ENCODE measurements around the gene CR1. TPM values are rescaled to one million over a fixed set of nuclear protein-coding genes. Genes with fewer than 3 reads are reported as not detected.
A peak's percentile ranks its signal among the peaks of the same experiment; 100 is the strongest.
"Not testable (repeated sequence)": the region's sequence is repeated elsewhere in the genome, so short reads cannot be mapped to it uniquely, and the experiment has no call there.

Gene CR1
- polyA plus RNA-seq, 3 donors from 2014 or later = 0.32 to 0.39 TPM; not detected in 1

DNA sequence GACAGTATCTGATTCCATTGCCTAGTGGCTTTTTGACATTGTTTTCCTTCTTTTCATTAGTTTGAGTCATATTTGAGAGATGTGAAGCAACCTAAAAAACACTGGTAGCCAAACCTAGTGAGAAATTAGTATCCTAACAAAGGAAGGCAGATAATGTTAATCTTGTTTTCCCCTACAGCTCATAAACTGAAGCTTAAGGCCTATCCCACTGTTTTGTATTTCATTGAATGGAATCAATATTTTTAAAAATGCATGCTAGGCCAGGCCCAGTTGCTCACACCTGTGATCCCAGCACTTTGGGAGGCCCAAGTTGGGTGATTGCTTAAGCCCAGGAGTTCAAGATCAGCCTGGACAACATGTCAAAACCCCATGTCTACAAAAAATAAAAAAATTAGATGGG, 150.2 kb downstream of the CR1 start:
- Mint-ChIP-seq H3K27me3 (ENCODE audit: low read depth in 3 of 3) (peaks cover 4 to 19% (median 13%) of the 10 kb centered on the region in 3 donors), H3K4me3 (peak overlapping the region; percentile 38 to 88 (median 63)), H3K9me3 (no peaks in the 10 kb centered on the region), H3K27ac (no peak overlapping the region), H3K4me1 (peaks cover 9 to 15% of the 10 kb centered on the region in 2 donors), H3K36me3 (no peaks in the 10 kb centered on the region)
- DNase-seq = peak in 1 of 3 donors; percentile 4

DNA sequence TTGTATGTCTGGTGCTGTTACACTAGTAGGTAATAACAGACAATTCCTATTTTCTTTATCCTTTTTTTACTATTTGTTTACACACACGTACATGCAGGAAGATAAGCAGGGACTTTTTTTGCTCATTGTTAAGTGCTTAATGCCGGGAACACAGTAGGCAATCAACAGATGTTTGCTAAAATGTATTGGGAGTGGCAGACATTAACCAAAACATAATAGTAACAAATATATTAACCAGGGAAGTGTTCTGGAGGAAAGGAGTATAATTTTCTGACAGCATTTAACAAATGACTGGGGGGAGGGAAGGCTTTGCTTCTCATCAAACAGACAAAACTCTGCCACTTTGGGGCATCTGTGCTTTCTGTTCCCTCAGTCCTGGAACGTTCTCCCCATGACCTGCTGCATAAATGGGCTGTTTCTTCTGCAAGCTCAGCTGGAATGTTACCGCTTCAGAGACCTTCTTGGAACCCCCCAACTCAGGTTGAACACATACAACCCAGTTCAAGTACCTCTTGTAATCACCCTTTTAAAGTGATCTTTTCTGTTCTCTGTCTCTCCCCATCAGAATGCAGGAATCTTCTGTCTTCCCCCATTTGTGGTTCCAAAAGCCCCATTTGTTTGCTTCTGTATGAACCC, 151.1 kb downstream of the CR1 start:
- Mint-ChIP-seq H3K4me3 (no peak overlapping the region), H3K27me3 (ENCODE audit: low read depth in 3 of 3) (peaks cover 4 to 19% (median 13%) of the 10 kb centered on the region in 3 donors), H3K36me3 (no peaks in the 10 kb centered on the region), H3K9me3 (no peaks in the 10 kb centered on the region), H3K27ac (no peak overlapping the region), H3K4me1 (peaks cover 9 to 15% of the 10 kb centered on the region in 2 donors)
- no peak for DNase-seq

DNA sequence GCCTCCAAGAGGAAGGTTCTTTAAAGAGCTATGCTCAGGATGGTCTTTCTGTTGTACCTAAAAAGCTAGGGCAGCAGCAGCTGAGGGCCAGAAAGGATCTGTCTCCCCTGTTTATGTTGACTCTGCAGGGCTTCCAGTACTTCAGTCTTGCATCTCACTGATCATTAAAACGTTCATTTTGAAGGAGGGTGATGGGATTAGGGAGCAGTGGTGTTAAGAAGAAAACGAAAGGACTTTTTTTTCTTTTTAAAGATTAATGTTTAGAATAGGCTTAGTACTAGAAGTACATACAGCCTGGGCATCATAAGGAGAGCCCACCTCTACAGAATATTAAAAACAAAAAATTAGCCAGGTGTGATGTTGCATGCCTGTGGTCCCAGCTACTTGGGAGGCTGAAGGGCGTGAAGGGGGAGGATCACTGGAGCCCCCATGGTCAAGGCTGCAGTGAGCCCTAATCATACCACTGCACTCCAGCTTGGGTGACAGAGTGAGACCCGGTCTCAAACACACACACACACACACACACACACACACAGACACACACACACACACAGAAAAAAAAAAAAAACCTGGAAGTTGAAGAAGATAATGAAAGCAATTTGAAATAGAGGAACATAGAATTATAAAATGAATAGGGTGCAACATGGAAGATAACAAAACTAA, 151.8 kb downstream of the CR1 start:
- DNase-seq = no peak
- Mint-ChIP-seq H3K36me3 (no peaks in the 10 kb centered on the region), H3K4me1 (peaks cover 9 to 15% of the 10 kb centered on the region in 2 donors), H3K27ac (no peak overlapping the region), H3K4me3 (no peak overlapping the region), H3K9me3 (no peaks in the 10 kb centered on the region), H3K27me3 (ENCODE audit: low read depth in 3 of 3) (peaks cover 4 to 13% (median 13%) of the 10 kb centered on the region in 3 donors)

DNA sequence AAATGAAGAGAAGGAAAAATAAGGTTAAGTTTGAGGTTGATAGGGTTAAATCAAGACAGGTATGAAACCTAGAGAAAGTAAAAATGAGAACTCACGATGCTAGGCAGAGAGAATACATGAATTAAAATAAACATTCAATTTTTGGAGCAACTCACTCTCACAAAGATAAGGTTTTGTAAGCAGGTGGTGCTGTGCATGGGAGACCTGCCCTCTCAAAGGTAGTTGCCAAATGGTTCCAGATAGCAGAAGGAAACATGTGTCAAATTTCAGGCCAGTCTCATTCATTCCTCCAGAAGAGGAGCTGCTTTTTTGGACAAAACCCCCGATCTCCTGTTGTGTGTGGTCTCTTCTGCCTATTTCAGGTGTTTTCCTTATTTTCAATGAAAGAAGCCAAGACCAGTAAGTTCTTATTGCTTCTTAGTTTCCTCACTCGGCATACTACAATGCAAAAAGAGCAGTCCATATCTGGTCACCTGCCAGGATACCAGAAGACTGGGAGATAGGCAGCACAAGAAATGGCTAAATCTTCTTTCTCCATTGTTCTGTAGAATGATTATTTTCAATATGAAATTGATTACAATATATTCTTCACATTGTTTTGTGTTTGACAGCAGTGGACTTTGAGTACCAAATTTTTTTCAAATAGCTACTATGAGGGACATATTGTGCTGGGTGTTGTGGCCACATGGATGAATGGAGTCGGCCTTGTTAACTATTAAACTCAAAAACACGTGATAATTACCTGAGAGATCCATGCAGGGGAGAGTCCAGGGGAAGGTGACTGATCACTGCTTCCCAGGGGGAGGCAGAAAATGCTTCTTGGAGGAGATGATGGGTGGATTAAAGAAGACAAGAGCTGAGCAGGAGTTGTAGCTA, 152.6 kb downstream of the CR1 start:
- H3K36me3 Mint-ChIP-seq = no peaks in the 10 kb centered on the region
- no peak for DNase-seq
- H3K9me3 Mint-ChIP-seq = no peaks in the 10 kb centered on the region
- peaks cover 4 to 13% (median 13%) of the 10 kb centered on the region in 3 donors for H3K27me3 Mint-ChIP-seq (ENCODE audit: low read depth in 3 of 3)
- no peak overlapping the region for H3K4me3 Mint-ChIP-seq
- peaks cover 9 to 15% of the 10 kb centered on the region in 2 donors for H3K4me1 Mint-ChIP-seq
- no peak overlapping the region for H3K27ac Mint-ChIP-seq

DNA sequence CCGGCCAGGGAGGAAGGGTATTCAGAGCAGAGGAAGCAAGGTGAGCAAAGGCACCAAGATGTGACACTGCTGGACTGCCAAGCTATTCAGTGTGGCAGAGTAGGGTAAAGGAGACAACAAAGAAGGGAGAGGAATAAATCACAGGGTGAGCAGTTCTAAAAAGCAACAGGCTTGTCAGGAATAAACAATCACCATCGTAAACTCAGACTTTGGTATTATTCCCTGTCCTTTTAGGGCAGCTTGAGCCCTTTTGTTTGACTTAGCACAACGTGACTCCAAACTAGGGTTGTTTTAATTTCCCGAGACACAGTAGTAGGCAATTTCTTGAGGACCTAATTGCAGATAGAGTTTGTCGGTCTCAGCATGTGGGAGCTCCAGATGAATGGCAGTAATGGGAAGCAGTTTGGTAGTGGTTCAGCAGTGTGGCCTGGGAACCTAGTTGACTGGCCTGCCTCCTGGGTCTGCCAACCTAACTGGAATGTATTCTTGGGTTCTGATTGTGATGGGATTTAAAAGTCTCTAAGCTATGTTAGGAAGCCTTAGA, 153.3 kb downstream of the CR1 start:
- no peak overlapping the region for H3K4me3 Mint-ChIP-seq
- no peaks in the 10 kb centered on the region for H3K9me3 Mint-ChIP-seq
- peaks cover 6 to 9% of the 10 kb centered on the region in 2 donors for H3K4me1 Mint-ChIP-seq
- H3K27me3 Mint-ChIP-seq (ENCODE audit: low read depth in 3 of 3) = peaks cover 5 to 12% (median 10%) of the 10 kb centered on the region in 3 donors
- H3K27ac Mint-ChIP-seq = no peak overlapping the region
- DNase-seq = no peak
- H3K36me3 Mint-ChIP-seq = no peaks in the 10 kb centered on the region

DNA sequence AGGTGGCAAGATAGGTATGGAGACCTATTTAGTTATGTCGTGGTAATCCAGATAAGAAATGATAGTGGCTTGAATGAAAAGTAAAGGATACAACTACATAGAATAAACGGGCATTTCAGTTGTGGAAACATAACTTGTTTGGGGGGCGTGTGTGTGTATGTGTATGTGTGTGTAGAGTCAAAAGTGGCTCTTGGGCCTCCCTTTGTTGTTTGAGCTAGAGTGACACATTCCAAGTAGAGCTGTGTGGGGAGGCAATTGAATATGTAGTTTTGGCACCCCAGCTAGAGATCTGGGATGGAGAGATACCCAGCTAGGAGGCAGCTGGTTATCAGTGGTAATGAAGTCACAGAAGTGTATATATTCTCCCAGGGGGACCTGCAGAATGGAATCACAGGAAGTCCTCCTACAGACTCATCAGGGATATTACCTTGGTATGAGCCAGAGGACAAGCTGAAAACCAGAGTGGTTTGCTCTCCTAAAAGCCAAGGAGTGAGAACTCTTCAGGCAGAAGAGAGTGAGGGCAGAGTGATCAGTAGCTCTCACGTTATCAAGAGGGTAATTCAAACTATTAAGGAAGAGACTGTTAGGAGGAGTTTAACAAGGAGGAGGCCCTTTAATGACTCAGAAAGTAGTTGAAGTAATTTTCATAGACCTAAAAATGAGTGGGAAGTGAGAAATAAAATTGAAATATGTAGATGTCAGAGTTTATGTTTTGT, 154.1 kb downstream of the CR1 start:
- H3K27me3 Mint-ChIP-seq (ENCODE audit: low read depth in 3 of 3) = peaks cover 5 to 10% (median 7%) of the 10 kb centered on the region in 3 donors
- H3K36me3 Mint-ChIP-seq = no peaks in the 10 kb centered on the region
- peaks cover 2% of the 10 kb centered on the region in 2 donors for H3K4me1 Mint-ChIP-seq
- no peak for DNase-seq
- no peaks in the 10 kb centered on the region for H3K9me3 Mint-ChIP-seq
- H3K27ac Mint-ChIP-seq = no peak overlapping the region
- no peak overlapping the region for H3K4me3 Mint-ChIP-seq

DNA sequence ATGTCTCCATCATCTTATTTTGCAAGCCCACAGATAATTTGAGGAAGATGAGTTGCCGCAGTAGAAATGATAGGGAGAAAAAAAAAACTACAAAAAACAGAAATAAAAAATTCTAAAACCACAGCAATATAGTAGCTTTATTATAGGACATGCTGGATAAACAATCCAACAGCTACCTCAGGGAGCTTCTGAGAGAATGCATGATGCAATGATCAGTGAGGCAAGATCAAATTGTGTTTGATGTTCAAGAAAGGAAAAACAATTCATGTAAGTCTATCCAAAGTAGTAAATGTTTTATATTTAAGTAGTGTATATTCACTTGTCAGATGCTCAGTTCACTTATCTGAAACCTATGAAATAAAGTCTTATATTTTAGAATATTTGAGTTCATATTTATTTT, 155.6 kb downstream of the CR1 start:
- H3K9me3 Mint-ChIP-seq = no peaks in the 10 kb centered on the region
- no peak overlapping the region for H3K27ac Mint-ChIP-seq
- H3K4me1 Mint-ChIP-seq = no peaks in the 10 kb centered on the region
- peaks cover 1 to 9% (median 2%) of the 10 kb centered on the region in 3 donors for H3K27me3 Mint-ChIP-seq (ENCODE audit: low read depth in 3 of 3)
- no peaks in the 10 kb centered on the region for H3K36me3 Mint-ChIP-seq
- DNase-seq = no peak
- no peak overlapping the region for H3K4me3 Mint-ChIP-seq

DNA sequence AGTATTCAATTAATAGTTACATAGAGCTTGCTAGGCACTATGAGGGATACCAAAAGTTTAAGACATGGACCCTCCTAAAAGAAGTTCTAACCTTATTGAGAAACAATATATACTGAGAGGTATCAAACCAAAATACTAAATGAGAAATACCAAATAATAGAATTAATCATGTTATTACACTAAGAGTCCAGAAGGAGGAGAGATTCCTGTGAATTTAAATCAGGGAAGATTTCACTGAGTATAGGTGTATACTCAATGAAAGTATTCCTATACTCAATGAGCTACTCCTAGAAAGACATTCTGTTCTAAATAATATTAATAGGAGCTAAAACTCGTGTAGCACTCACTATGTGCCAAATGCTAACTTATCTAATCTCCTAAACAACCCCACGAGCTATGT, 158.4 kb downstream of the CR1 start:
- no peak for DNase-seq
- Mint-ChIP-seq H3K27ac (no peak overlapping the region), H3K9me3 (no peaks in the 10 kb centered on the region), H3K27me3 (ENCODE audit: low read depth in 3 of 3) (peaks cover 2 to 11% (median 4%) of the 10 kb centered on the region in 3 donors), H3K4me3 (no peak overlapping the region), H3K4me1 (no peaks in the 10 kb centered on the region), H3K36me3 (no peaks in the 10 kb centered on the region)

DNA sequence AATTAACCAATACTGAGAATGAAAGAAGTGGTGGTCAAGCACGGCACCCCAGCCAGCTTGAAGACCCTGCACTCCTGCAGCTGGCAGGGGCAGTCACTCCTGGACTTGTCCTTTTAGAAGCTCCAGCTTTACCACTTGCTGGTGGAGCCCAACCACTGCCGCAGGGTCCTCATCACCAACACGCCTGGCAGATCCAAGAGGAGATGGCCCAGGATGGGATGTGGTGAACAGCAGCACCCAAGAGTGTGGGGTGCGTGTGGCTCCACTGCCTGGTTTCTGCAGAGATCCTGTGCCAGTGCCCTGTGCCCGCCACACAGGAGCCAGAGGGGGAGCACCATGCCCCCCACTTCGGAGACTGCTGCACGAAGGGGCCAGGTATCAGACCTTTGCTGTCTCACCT, 162.5 kb downstream of the CR1 start:
- no peak for DNase-seq
- Mint-ChIP-seq H3K4me1 (no peaks in the 10 kb centered on the region), H3K27ac (no peak overlapping the region), H3K9me3 (no peaks in the 10 kb centered on the region), H3K27me3 (ENCODE audit: low read depth in 3 of 3) (peaks cover 5 to 11% (median 7%) of the 10 kb centered on the region in 3 donors), H3K4me3 (no peak overlapping the region), H3K36me3 (peaks cover 0 to 4% (median 0%) of the 10 kb centered on the region in 3 donors)

DNA sequence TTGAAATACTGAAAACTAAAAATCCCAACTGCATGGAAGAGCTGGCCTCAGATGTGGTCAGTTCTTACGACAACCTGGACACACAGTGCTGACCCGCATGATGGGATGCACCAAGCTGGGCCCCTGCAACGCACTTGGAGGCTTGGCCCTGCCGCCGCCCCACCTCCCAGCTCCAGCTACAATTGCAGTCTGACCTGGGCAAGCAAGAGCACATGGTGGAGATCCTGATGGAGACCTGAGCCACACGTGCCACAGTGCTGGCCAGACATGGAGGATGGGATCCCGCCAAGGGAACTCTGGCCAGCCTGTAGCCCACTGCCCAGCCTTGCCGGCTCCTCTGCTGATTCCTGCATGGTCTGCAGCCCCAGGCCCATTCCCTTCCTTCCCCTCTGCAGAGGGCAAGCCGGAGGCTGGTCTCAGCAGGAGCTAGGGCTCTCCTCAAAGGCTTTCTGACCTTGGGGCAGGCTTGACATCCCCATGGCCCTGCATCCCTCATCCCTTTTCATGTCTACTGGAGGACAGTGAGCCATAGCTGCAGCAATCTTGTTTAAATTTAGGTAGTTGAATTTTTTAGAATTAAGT, 163.0 kb downstream of the CR1 start:
- H3K4me3 Mint-ChIP-seq = no peak overlapping the region
- H3K36me3 Mint-ChIP-seq = peaks cover 0 to 4% (median 0%) of the 10 kb centered on the region in 3 donors
- peaks cover 6 to 11% (median 7%) of the 10 kb centered on the region in 3 donors for H3K27me3 Mint-ChIP-seq (ENCODE audit: low read depth in 3 of 3)
- H3K9me3 Mint-ChIP-seq = no peaks in the 10 kb centered on the region
- DNase-seq = no peak
- H3K27ac Mint-ChIP-seq = no peak overlapping the region
- H3K4me1 Mint-ChIP-seq = no peaks in the 10 kb centered on the region

DNA sequence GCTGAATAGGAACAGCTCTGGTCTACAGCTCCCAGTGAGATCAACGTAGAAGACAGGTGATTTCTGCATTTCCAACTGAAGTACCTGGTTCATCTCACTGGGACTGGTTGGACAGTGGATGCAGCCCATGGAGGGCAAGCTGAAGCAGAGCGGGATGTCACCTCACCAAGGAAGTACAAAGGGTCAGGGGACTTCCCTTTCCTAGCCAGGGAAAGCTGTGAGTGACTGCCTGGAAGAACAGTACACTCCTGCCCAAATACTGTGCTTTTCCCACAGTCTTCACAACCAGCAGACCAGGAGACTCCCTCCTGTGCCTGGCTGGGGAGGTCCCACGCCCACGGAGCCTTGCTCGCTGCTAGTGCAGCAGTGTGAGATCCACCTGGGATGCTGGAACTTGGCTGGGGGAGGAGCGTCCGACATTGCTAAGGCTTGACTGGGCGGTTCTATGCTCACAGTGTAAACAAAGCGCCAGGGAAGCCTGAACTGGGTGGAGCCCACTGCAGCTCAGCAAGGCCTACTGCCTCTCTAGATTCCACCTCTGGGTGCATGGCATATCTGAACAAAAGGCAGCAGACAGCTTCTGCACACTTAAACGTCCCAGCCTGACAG, 163.7 kb downstream of the CR1 start:
- no peaks in the 10 kb centered on the region for H3K4me1 Mint-ChIP-seq
- H3K36me3 Mint-ChIP-seq = peaks cover 0 to 4% (median 0%) of the 10 kb centered on the region in 3 donors

DNA sequence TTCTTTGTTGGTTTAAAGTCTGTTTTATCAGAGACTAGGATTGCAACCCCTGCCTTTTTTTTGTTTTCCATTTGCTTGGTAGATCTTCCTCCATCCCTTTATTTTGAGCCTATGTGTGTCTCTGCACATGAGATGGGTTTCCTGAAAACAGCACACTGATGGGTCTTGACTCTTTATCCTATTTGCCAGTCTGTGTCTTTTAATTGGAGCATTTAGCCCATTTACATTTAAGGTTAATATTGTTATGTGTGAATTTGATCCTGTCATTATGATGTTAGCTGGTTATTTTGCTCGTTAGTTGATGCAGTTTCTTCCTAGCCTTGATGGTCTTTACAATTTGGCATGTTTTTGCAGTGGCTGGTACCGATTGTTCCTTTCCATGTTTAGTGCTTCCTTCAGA, 165.5 kb downstream of the CR1 start:
- H3K4me3 Mint-ChIP-seq; H3K27ac Mint-ChIP-seq; H3K27me3 Mint-ChIP-seq (ENCODE audit: low read depth in 3 of 3); H3K9me3 Mint-ChIP-seq; H3K4me1 Mint-ChIP-seq; DNase-seq; H3K36me3 Mint-ChIP-seq: not testable (repeated sequence)

More for the DNA sequence above, 163.7 kb downstream of the CR1 start:
- Mint-ChIP-seq H3K27me3 (ENCODE audit: low read depth in 3 of 3) (peaks cover 5 to 13% (median 6%) of the 10 kb centered on the region in 3 donors), H3K27ac (no peak overlapping the region), H3K9me3 (no peaks in the 10 kb centered on the region), H3K4me3 (no peak overlapping the region)
- no peak for DNase-seq

DNA sequence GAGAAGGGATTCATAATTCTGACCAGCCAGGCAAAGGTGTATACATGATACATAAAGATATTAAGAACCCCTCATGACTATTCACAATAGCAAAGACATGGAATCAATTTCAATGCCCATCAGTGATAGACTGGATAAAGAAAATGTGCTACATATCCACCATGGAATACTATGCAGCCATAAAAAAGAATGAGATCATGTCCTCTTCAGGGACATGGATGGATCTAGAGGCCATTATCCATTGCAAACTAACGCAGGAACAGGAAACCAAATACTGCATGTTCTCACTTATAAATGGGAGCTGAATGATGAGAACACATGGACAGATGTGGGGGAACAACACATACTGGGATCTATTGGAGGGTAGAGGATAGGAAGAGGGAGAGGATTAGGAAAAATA, 170.4 kb downstream of the CR1 start:
- DNase-seq = no peak
- Mint-ChIP-seq H3K4me1 (no peaks in the 10 kb centered on the region), H3K4me3 (no peak overlapping the region), H3K27ac (no peak overlapping the region), H3K36me3 (peaks cover 0 to 4% (median 0%) of the 10 kb centered on the region in 3 donors), H3K27me3 (ENCODE audit: low read depth in 3 of 3) (peaks cover 5 to 18% (median 9%) of the 10 kb centered on the region in 3 donors), H3K9me3 (no peaks in the 10 kb centered on the region)

Measured in immature natural killer cell (primary cell).